Suprapubic skin (tissue), 4 donors: Measurements from ENCODE around the gene OSBPL6. TPM values are rescaled to one million over a fixed set of nuclear protein-coding genes. Genes with fewer than 3 reads are reported as not detected.

ENCODE experiments used
- DNase-seq, 2 donors: peaks; one replicate each; pipeline ENCODE4 v3.0.0-alpha.2; 2019; ENCODE audit warnings: low spot score in 2 of 2
- H3K27ac ChIP-seq: fragments of 200-600 bp; sonication (generic); one replicate; pipeline ENCODE4 v1.5.1; 2019
- H3K27me3 ChIP-seq: fragments of 200-600 bp; sonication (generic); one replicate; pipeline ENCODE4 v1.5.1; 2019
- H3K36me3 ChIP-seq: fragments of 200-600 bp; sonication (generic); one replicate; pipeline ENCODE4 v1.5.1; 2019
- H3K4me1 ChIP-seq: fragments of 200-600 bp; sonication (generic); one replicate; pipeline ENCODE4 v1.5.1; 2019
- H3K4me3 ChIP-seq: fragments of 200-600 bp; sonication (generic); one replicate; pipeline ENCODE4 v1.5.1; 2019; ENCODE audit warnings: mild to moderate bottlenecking
- H3K9me3 ChIP-seq: fragments of 200-600 bp; sonication (generic); one replicate; pipeline ENCODE4 v1.5.1; 2019
- CTCF ChIP-seq, 2 donors: fragments of 200-600 bp in 1 of 2; fragments of 450-650 bp in 1 of 2; sonication (generic) in 1 of 2; IDR thresholded peaks; one replicate each; pipeline ENCODE4 v1.5.1; 2016 to 2019; ENCODE audit warnings: antibody characterized with exemption in 2 of 2, mild to moderate bottlenecking in 1 of 2, moderate library complexity in 1 of 2
- EP300 ChIP-seq: sonication (generic); formaldehyde crosslinking; IDR thresholded peaks from one replicate; pipeline ENCODE4 v1.6.1; 2017; ENCODE audit warnings: antibody characterized with exemption
- POLR2A ChIP-seq, 2 donors: fragments of 450-650 bp; IDR thresholded peaks; one replicate each; pipeline ENCODE4 v1.6.1; 2017; ENCODE audit warnings: antibody characterized with exemption in 2 of 2, mild to moderate bottlenecking in 2 of 2, moderate library complexity in 2 of 2
- POLR2AphosphoS5 ChIP-seq, 3 donors: sonication (generic); formaldehyde crosslinking; IDR thresholded peaks; one replicate each; pipeline ENCODE4 v1.6.1; 2017; ENCODE audit warnings: antibody characterized with exemption in 3 of 3
- WGBS: methylation state at CpG from one replicate; pipeline ENCODE4 v1.1.5; 2018; 5-methylcytosine and 5-hydroxymethylcytosine counted together
- total RNA-seq, 4 donors: library from RNA; depleted of rRNA; stranded (reverse); fragments of >200 nt; gene quantifications; one replicate each; pipeline ENCODE4 v1.1.0, GENCODE V29; 2016

The OSBPL6 gene
- total RNA-seq, 4 donors from 2014 or later = 19.5 to 30.9 (median 23.9) TPM

GRCh38 chr2:178238154-178238521, 43.8 kb downstream of the OSBPL6 start:
- TF ChIP-seq POLR2AphosphoS5 (IDR thresholded peaks at IDR 0.05) (no peak), CTCF (IDR thresholded peaks at IDR 0.05) (no peak), POLR2A (IDR thresholded peaks at IDR 0.05) (no peak), EP300 (no peak)
- Histone ChIP-seq H3K4me3 (no peak overlapping the region), H3K27ac (no peak overlapping the region), H3K4me1 (peaks cover 9% of the 10 kb centered on the region), H3K9me3 (no peaks in the 10 kb centered on the region), H3K36me3 (no peaks in the 10 kb centered on the region), H3K27me3 (no peaks in the 10 kb centered on the region)
- 87% methylated on average over 4 of the region's 4 CpGs for WGBS
- no peak for DNase-seq

- 86% methylated on average over 2 of the region's 2 CpGs for WGBS
- Histone ChIP-seq H3K9me3 (no peaks in the 10 kb centered on the region), H3K36me3 (no peaks in the 10 kb centered on the region), H3K27me3 (no peaks in the 10 kb centered on the region), H3K4me3 (no peak overlapping the region), H3K27ac (no peak overlapping the region), H3K4me1 (peaks cover 9% of the 10 kb centered on the region)
- DNase-seq = no peak
- TF ChIP-seq CTCF (IDR thresholded peaks at IDR 0.05) = no peak
- no peak for TF ChIP-seq EP300
- TF ChIP-seq POLR2AphosphoS5 (IDR thresholded peaks at IDR 0.05) = no peak
- TF ChIP-seq POLR2A (IDR thresholded peaks at IDR 0.05) = no peak
Measured at GRCh38 chr2:178238750-178239149, 44.4 kb downstream of the OSBPL6 start.

- H3K27ac ChIP-seq = no peak overlapping the region
- no peaks in the 10 kb centered on the region for H3K36me3 ChIP-seq
- WGBS = 27% methylated on average over 5 of the region's 5 CpGs
- H3K4me1 ChIP-seq = peaks cover 9% of the 10 kb centered on the region
- H3K4me3 ChIP-seq = no peak overlapping the region
- TF ChIP-seq POLR2AphosphoS5 (IDR thresholded peaks at IDR 0.05) (no peak), POLR2A (IDR thresholded peaks at IDR 0.05) (no peak)
- DNase-seq = no peak
- no peaks in the 10 kb centered on the region for H3K9me3 ChIP-seq
- H3K27me3 ChIP-seq = no peaks in the 10 kb centered on the region
Measured at GRCh38 chr2:178241844-178242551, 47.7 kb downstream of the OSBPL6 start.

- WGBS = 24% methylated on average over 2 of the region's 2 CpGs
- H3K9me3 ChIP-seq = no peaks in the 10 kb centered on the region
- TF ChIP-seq POLR2AphosphoS5 (IDR thresholded peaks at IDR 0.05) (no peak), EP300 (no peak), CTCF (IDR thresholded peaks at IDR 0.05) (no peak)
- no peak for DNase-seq
- H3K36me3 ChIP-seq = no peaks in the 10 kb centered on the region
- H3K4me1 ChIP-seq = peaks cover 9% of the 10 kb centered on the region
- H3K27me3 ChIP-seq = no peaks in the 10 kb centered on the region
- no peak overlapping the region for H3K27ac ChIP-seq
- no peak overlapping the region for H3K4me3 ChIP-seq
Measured at GRCh38 chr2:178242552-178242883, 48.2 kb downstream of the OSBPL6 start.

GRCh38 chr2:178243961-178244360, 49.6 kb downstream of the OSBPL6 start:
- no peaks in the 10 kb centered on the region for H3K27me3 ChIP-seq
- no peaks in the 10 kb centered on the region for H3K9me3 ChIP-seq
- TF ChIP-seq CTCF (IDR thresholded peaks at IDR 0.05) = no peak
- no peak for TF ChIP-seq POLR2AphosphoS5 (IDR thresholded peaks at IDR 0.05)
- TF ChIP-seq EP300 = no peak
- H3K27ac ChIP-seq = no peak overlapping the region
- WGBS = 91% methylated on average over 1 of the region's 1 CpG
- H3K4me1 ChIP-seq = peaks cover 9% of the 10 kb centered on the region
- no peak overlapping the region for H3K4me3 ChIP-seq
- H3K36me3 ChIP-seq = no peaks in the 10 kb centered on the region
- no peak for DNase-seq

GRCh38 chr2:178244777-178245176, 50.5 kb downstream of the OSBPL6 start:
- 66% methylated on average over 7 of the region's 7 CpGs for WGBS
- no peak overlapping the region for H3K27ac ChIP-seq
- no peaks in the 10 kb centered on the region for H3K36me3 ChIP-seq
- H3K4me3 ChIP-seq = no peak overlapping the region
- no peaks in the 10 kb centered on the region for H3K27me3 ChIP-seq
- H3K9me3 ChIP-seq = no peaks in the 10 kb centered on the region
- TF ChIP-seq POLR2A (IDR thresholded peaks at IDR 0.05) (no peak), EP300 (no peak), POLR2AphosphoS5 (IDR thresholded peaks at IDR 0.05) (no peak), CTCF (IDR thresholded peaks at IDR 0.05) (no peak)
- DNase-seq = no peak
- H3K4me1 ChIP-seq = peaks cover 9% of the 10 kb centered on the region
